Measurements from ENCODE around the gene C6orf47. TPM values are rescaled to one million over a fixed set of nuclear protein-coding genes. Genes with fewer than 3 reads are reported as not detected.
A peak's percentile ranks its signal among the peaks of the same experiment; 100 is the strongest.

The C6orf47 gene
- total and polyA plus RNA-seq, 2 donors (not counting 3 experiments of a cell fraction or from before 2014, with no cell fraction given) = 5.8 to 12.8 TPM

- TF ChIP-seq FOS (IDR thresholded peaks at IDR 0.05; ENCODE audit: borderline replicate concordance, insufficient read depth, low read length) (no peak), MAX (IDR thresholded peaks at IDR 0.05; ENCODE audit: insufficient read depth, insufficient read length) (no peak), CTCF (IDR thresholded peaks at IDR 0.05; ENCODE audit: extremely low read depth in 1 of 2, insufficient read depth in 1 of 2, low read depth in 1 of 2, low read length in 2 of 2) (no peak)
- FAIRE-seq (no peak), DNase-seq (ENCODE audit: low read depth, low spot score) (no peak)
- Histone ChIP-seq H3K4me1 (ENCODE audit: control insufficient read depth, extremely low read depth, insufficient read depth, low read length) (peaks cover 11% of the 10 kb centered on the region), H3K27ac (ENCODE audit: insufficient read depth, low read depth, low read length) (peak overlapping the region; percentile 77), H3K9me1 (replicated peaks; ENCODE audit: control insufficient read depth, extremely low read depth, insufficient read depth, low read length) (no peaks in the 10 kb centered on the region), H2AFZ (ENCODE audit: low read depth, low read length) (peak overlapping the region; percentile 13), H3K4me3 (replicated peaks in 1 of 3; ENCODE audit: insufficient read depth in 1 of 3, low read depth in 1 of 3, low read length in 3 of 3) (peak overlapping the region; percentile 59 to 80 (median 74)), H3K36me3 (ENCODE audit: control insufficient read depth in 2 of 2, extremely low read depth in 1 of 2, insufficient read depth in 2 of 2, low read length in 2 of 2) (peaks cover 0 to 3% of the 10 kb centered on the region in 2 experiments), H3K9ac (replicated peaks; ENCODE audit: extremely low read depth, insufficient read depth, low read length) (peak overlapping the region; percentile 90), H4K20me1 (replicated peaks; ENCODE audit: control insufficient read depth, extremely low read depth, insufficient read depth, low read length) (no peaks in the 10 kb centered on the region), H3K79me2 (ENCODE audit: control insufficient read depth, insufficient read depth, low read length) (peaks cover 21% of the 10 kb centered on the region), H3K9me3 (replicated peaks; ENCODE audit: control insufficient read depth, insufficient read depth, low read length) (no peaks in the 10 kb centered on the region), H3K27me3 (ENCODE audit: control insufficient read depth in 2 of 2, insufficient read depth in 2 of 2, low read length in 2 of 2) (no peaks in the 10 kb centered on the region), H3K4me2 (ENCODE audit: insufficient read depth, low read length) (peak overlapping the region; percentile 78)
- ChIA-PET POLR2A (interaction anchor here (1.2 kb wide), 1 partner anchor 38 kb away, joined by 5 read pairs; the partner anchor contains the start of gene MSH5), CTCF (interaction anchor here (1.2 to 1.9 kb wide), 9 partner anchors 8 to 129 kb away, joined by 3 to 9 read pairs (median 7); partner anchors contain the start of genes DDAH2, LSM2, LY6G5C and LY6G6D)
- dilution Hi-C loops (cut with MboI; ENCODE audit: extremely low pct_ligation_motif_present, low sequenced_read_pairs) (no loop called here), intact Hi-C loops (cut with micrococcal nuclease) (loop anchor here (2.0 kb wide), 2 partner anchors 28 to 36 kb away; no protein-coding TSS in a partner anchor)
- BruUV-seq (replicated peaks) = no TSS peak
These were observed 41.8 kb upstream of the C6orf47 start for GRCh38 chr6:31702405-31702818.

All from endothelial cell of umbilical vein (primary cell).